Transverse colon (tissue), 4 donors: ENCODE results near the gene HPN. TPM values are rescaled to one million over a fixed set of nuclear protein-coding genes. Genes with fewer than 3 reads are reported as not detected.
A peak's percentile ranks its signal among the peaks of the same experiment; 100 is the strongest.

Source experiments
- DNase-seq: peaks from one replicate; pipeline ENCODE4 v3.0.0-alpha.2; 2019
- H3K27ac ChIP-seq, 4 donors: fragments of 200-600 bp; sonication (generic); 2 replicates each; pipeline ENCODE4 v1.5.1; 2016 to 2018; ENCODE audit warnings: inconsistent platforms in 4 of 4
- H3K27me3 ChIP-seq: fragments of 200-600 bp; sonication (generic); 2 replicates; pipeline ENCODE4 v1.5.1; 2017; ENCODE audit warnings: inconsistent platforms
- H3K36me3 ChIP-seq, 4 donors: fragments of 200-600 bp; sonication (generic); 2 replicates each; pipeline ENCODE4 v1.5.1; 2017 to 2019; ENCODE audit warnings: inconsistent platforms in 4 of 4
- H3K4me1 ChIP-seq, 4 donors: fragments of 200-600 bp; sonication (generic); 2 replicates each; pipeline ENCODE4 v1.5.1; 2017 to 2020; ENCODE audit warnings: inconsistent platforms in 4 of 4
- H3K4me3 ChIP-seq, 4 donors: fragments of 200-600 bp; sonication (generic); 1 replicate in 1 of 4; 2 replicates in 3 of 4; pipeline versions ENCODE4 v1.5.1 to v1.6.1; 2017 to 2019; ENCODE audit warnings: inconsistent platforms in 4 of 4
- H3K9me3 ChIP-seq, 2 donors: fragments of 200-600 bp; sonication (generic); 2 replicates each; pipeline ENCODE4 v1.5.1; 2017 to 2019; ENCODE audit warnings: inconsistent platforms in 2 of 2
- EP300 ChIP-seq: sonication (generic); formaldehyde crosslinking; IDR thresholded peaks from one replicate; pipeline ENCODE4 v1.6.1; 2017; ENCODE audit warnings: antibody characterized with exemption, low read depth
- POLR2A ChIP-seq: fragments of 450-650 bp; IDR thresholded peaks from one replicate; pipeline ENCODE4 v1.6.1; 2016; ENCODE audit warnings: antibody characterized with exemption, mild to moderate bottlenecking, moderate library complexity
- POLR2AphosphoS5 ChIP-seq, 3 donors: sonication (generic); formaldehyde crosslinking; IDR thresholded peaks; one replicate each; pipeline ENCODE4 v1.6.1; 2016; ENCODE audit warnings: antibody characterized with exemption in 3 of 3
- WGBS, 2 donors: methylation state at CpG; one replicate each; pipeline ENCODE4 v1.1.5; 2018; ENCODE audit warnings: low coverage in 1 of 2; 5-methylcytosine and 5-hydroxymethylcytosine counted together
- in situ Hi-C, 4 donors: fragments of 200-750 bp; cut with MboI; loops; one replicate each; pipeline versions ENCODE4 v1.15.0 to v1.15.1; 2017; ENCODE audit warnings: low sequenced_read_pairs in 3 of 4, low pct_ligation_motif_present in 1 of 4, low pct_unique_long_range_greater_than_20kb in 1 of 4
- intact Hi-C: fragments of 100-400 bp; cut with DNase I; formaldehyde crosslinking; loops from one replicate; pipeline ENCODE4 v1.15.1; 2023; ENCODE audit warnings: low total_unique reads
- total RNA-seq, 4 donors: library from RNA; depleted of rRNA; stranded (reverse); fragments of >200 nt; gene quantifications; one replicate each; pipeline ENCODE4 v1.1.0, GENCODE V29; 2016
- TF ChIP-seq, protein P1 (sequence below), 5 experiments: fragments of 200-600 bp in 3 of 5; fragments of 450-650 bp in 2 of 5; sonication (generic) in 3 of 5; IDR thresholded peaks; 1 replicate in 2 of 5; 2 replicates in 3 of 5; pipeline ENCODE4 v1.5.1; 2016 to 2017; ENCODE audit warnings: antibody characterized with exemption in 5 of 5, inconsistent platforms in 3 of 5, mild to moderate bottlenecking in 2 of 5, moderate library complexity in 1 of 5

HPN gene
- total RNA-seq, 4 donors from 2014 or later, result 0.32 to 0.68 TPM; not detected in 2

DNA sequence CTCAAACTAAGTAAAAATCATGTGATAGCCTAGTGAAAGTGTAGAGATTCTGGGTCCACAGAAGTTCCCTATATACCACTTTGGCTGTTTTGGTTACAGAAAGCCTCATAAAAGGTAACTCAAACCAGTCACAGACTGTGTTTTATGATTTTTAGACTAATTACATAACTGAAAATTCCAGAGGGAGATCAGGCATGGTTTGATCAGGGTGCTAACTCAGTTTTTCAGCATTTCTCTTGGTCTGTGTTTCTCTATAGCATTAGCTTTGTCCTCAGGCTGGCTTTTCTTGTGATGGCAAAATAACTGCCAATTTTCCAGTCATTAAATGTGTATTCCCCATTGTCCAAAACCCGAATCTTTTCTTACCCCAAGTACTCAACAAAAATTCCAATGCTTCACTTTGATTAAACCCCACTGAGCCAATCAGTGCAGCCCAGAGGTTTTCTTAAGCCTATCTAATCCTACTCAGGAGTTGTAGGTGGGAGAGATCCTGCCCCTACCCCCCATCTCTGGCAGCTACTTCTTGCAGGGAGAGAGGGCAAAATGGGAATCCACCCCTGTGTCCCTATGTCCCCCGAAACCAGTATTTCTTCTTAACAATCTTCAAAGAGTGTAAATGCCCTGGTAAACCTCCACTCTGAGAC is 65.5 kb downstream of the HPN start:
- in situ Hi-C loops (no loop called here), intact Hi-C loops (no loop called here)
- no peaks in the 10 kb centered on the region for H3K36me3 ChIP-seq
- TF ChIP-seq POLR2AphosphoS5 (IDR thresholded peaks at IDR 0.05), result no peak
- no peak for TF ChIP-seq EP300
- TF ChIP-seq, protein P1, sequence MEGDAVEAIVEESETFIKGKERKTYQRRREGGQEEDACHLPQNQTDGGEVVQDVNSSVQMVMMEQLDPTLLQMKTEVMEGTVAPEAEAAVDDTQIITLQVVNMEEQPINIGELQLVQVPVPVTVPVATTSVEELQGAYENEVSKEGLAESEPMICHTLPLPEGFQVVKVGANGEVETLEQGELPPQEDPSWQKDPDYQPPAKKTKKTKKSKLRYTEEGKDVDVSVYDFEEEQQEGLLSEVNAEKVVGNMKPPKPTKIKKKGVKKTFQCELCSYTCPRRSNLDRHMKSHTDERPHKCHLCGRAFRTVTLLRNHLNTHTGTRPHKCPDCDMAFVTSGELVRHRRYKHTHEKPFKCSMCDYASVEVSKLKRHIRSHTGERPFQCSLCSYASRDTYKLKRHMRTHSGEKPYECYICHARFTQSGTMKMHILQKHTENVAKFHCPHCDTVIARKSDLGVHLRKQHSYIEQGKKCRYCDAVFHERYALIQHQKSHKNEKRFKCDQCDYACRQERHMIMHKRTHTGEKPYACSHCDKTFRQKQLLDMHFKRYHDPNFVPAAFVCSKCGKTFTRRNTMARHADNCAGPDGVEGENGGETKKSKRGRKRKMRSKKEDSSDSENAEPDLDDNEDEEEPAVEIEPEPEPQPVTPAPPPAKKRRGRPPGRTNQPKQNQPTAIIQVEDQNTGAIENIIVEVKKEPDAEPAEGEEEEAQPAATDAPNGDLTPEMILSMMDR (IDR thresholded peaks at IDR 0.05), result no peak
- no peak for TF ChIP-seq POLR2A
- H3K27me3 ChIP-seq, result no peaks in the 10 kb centered on the region
- H3K4me3 ChIP-seq, result no peak overlapping the region
- DNase-seq, result no peak
- 77 to 100% methylated on average over 1 of the region's 2 CpGs for WGBS, 2 donors
- H3K4me1 ChIP-seq, result peaks cover 0 to 18% (median 5%) of the 10 kb centered on the region in 4 donors
- no peaks in the 10 kb centered on the region for H3K9me3 ChIP-seq
- peak overlapping the region in 2 of 4 donors; percentile 2 to 30 for H3K27ac ChIP-seq

GRCh38 chr19:35107545-35107944 is 66.0 kb downstream of the HPN start:
- no peak for TF ChIP-seq POLR2AphosphoS5 (IDR thresholded peaks at IDR 0.05)
- TF ChIP-seq, protein P1 (IDR thresholded peaks at IDR 0.05), result no peak
- TF ChIP-seq POLR2A, result no peak
- TF ChIP-seq EP300, result no peak
- WGBS, 2 donors, result 24% methylated on average over 5 of the region's 5 CpGs; no CpG with 5 or more reads in 1 of the 2 donors
- no peaks in the 10 kb centered on the region for H3K36me3 ChIP-seq
- no peaks in the 10 kb centered on the region for H3K27me3 ChIP-seq
- H3K9me3 ChIP-seq, result no peaks in the 10 kb centered on the region
- no peak overlapping the region for H3K4me3 ChIP-seq
- peak overlapping the region in 1 of 4 donors; percentile 54 for H3K27ac ChIP-seq
- intact Hi-C loops, result no loop called here
- DNase-seq, result peak; percentile 78
- H3K4me1 ChIP-seq, result peaks cover 0 to 18% (median 5%) of the 10 kb centered on the region in 4 donors
- in situ Hi-C loops, result no loop called here

- Histone ChIP-seq H3K4me1 (peaks cover 0 to 20% (median 5%) of the 10 kb centered on the region in 4 donors), H3K27me3 (no peaks in the 10 kb centered on the region), H3K9me3 (no peaks in the 10 kb centered on the region), H3K27ac (peak overlapping the region in 2 of 4 donors; percentile 3 to 58), H3K4me3 (no peak overlapping the region), H3K36me3 (no peaks in the 10 kb centered on the region)
- 58 to 78% methylated on average over 2 to 11 of the region's 11 CpGs for WGBS, 2 donors
- no peak for TF ChIP-seq POLR2AphosphoS5 (IDR thresholded peaks at IDR 0.05)
- TF ChIP-seq POLR2A, result no peak
- TF ChIP-seq, protein P1 (IDR thresholded peaks at IDR 0.05), result no peak
- TF ChIP-seq EP300, result no peak
- in situ Hi-C loops (no loop called here), intact Hi-C loops (no loop called here)
- no peak for DNase-seq
These were observed 67.2 kb downstream of the HPN start for GRCh38 chr19:35108730-35109129.

DNA sequence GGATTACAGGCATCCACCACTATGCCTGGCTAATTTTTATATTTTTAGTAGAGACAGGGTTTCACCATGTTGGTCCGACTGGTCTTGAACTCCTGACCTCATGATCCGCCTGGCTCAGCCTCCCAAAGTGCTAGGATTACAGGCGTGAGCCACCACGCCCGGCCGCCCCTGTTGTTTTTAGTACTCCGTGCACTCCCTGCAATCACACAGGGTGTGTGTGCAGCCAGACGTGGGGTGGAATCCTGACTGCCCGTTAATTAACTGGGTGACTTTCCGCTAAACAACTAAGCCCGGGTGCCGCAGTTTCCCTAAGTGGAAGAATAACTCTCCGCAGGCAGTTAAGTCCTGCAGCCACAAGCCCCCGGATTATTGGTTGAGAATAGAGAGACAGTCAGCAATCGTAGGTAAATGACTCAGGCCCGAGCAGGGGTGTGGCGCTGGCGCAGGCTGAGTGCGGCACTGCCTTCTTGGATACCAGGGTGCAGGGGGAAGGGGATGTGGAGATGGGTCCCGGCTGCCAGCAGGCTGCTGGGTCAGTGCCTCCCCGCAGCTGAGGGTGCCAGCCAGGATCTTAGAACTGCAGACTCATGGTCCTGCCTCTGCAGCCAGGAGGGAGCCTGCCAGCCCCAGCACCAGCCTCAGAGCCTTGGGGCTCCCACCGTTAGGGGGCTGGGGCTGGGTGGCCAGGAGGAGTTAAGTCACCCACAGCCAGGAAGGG is 68.0 kb downstream of the HPN start:
- Histone ChIP-seq H3K36me3 (no peaks in the 10 kb centered on the region), H3K27ac (peak overlapping the region; percentile 3 to 58 (median 26)), H3K4me3 (no peak overlapping the region), H3K27me3 (no peaks in the 10 kb centered on the region), H3K4me1 (peaks cover 0 to 28% (median 7%) of the 10 kb centered on the region in 4 donors), H3K9me3 (no peaks in the 10 kb centered on the region)
- peak; percentile 74 for DNase-seq
- WGBS, 2 donors, result 0 to 46% methylated on average over 1 to 20 of the region's 22 CpGs
- TF ChIP-seq EP300 (no peak), POLR2A (no peak), POLR2AphosphoS5 (IDR thresholded peaks at IDR 0.05) (no peak)
- TF ChIP-seq, protein P1 (IDR thresholded peaks at IDR 0.05), result no peak
- intact Hi-C loops, result no loop called here
- in situ Hi-C loops, result no loop called here
